Thoracic aorta (tissue), 2 donors: ENCODE results near the gene PIAS1. TPM values are rescaled to one million over a fixed set of nuclear protein-coding genes. Genes with fewer than 3 reads are reported as not detected.

ENCODE experiments used
- ATAC-seq: fragments of 150-250 bp; one replicate; pipeline ENCODE4 v1.8.0; 2017; ENCODE audit warnings: low read depth; ENCODE audit not compliant: insufficient number of reproducible peaks, low FRiP score
- DNase-seq: peaks from one replicate; pipeline ENCODE4 v3.0.0-alpha.2; 2020; ENCODE audit warnings: low spot score
- H3K27ac ChIP-seq, 2 donors: fragments of 200-600 bp; sonication (generic); 1 replicate in 1 of 2; 2 replicates in 1 of 2; pipeline ENCODE4 v1.5.1; 2016; ENCODE audit warnings: mild to moderate bottlenecking in 2 of 2, moderate library complexity in 2 of 2
- H3K27me3 ChIP-seq: fragments of 200-600 bp; sonication (generic); replicated peaks from 2 replicates; pipeline ENCODE4 v1.6.0; 2016; ENCODE audit warnings: mild to moderate bottlenecking; ENCODE audit not compliant: insufficient read depth
- H3K36me3 ChIP-seq: fragments of 200-600 bp; sonication (generic); one replicate; pipeline ENCODE4 v1.5.1; 2016
- H3K4me1 ChIP-seq, 2 donors: fragments of 200-600 bp; sonication (generic); 1 replicate in 1 of 2; 2 replicates in 1 of 2; pipeline versions ENCODE4 v1.5.1 to v1.6.0; 2016; ENCODE audit warnings: low read depth in 2 of 2, mild to moderate bottlenecking in 1 of 2; ENCODE audit not compliant: control insufficient read depth in 1 of 2
- H3K4me3 ChIP-seq: fragments of 200-600 bp; sonication (generic); 2 replicates; pipeline ENCODE4 v1.5.1; 2016; ENCODE audit warnings: mild to moderate bottlenecking
- H3K9me3 ChIP-seq: fragments of 200-600 bp; sonication (generic); 2 replicates; pipeline ENCODE4 v1.5.1; 2016
- total RNA-seq, 2 donors: library from RNA; depleted of rRNA; stranded (reverse); fragments of >200 nt; gene quantifications; one replicate each; pipeline versions ENCODE4 v1.1.0 to v1.2.3, GENCODE V29; 2016
- TF ChIP-seq, protein P1 (sequence below): fragments of 200-600 bp; sonication (generic); IDR thresholded peaks from one replicate; pipeline ENCODE4 v1.5.1; 2019; ENCODE audit warnings: antibody characterized with exemption

Gene PIAS1
- total RNA-seq, 2 donors from 2014 or later, result 45.1 to 74.1 TPM

DNA sequence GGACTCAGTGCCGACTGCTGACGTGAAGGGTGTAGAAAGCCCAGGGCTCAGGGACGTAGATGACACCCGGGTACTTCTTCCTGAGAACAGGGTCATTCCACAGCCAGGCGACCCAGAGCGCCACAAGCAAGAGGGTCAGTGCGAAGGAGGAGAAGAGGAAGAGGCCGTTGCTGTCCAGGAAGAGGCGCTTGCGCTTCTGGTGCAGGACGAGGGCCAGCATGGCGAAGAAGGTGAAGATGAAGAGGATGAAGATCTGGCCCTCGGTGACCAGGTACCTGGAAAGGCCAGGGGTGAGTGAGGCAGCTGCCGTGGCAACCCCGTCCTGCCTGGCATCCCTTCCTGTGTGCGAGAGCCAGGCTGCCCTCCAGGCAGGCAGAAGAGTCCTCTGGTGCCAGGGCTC lies 154.0 kb downstream of the PIAS1 start:
- no peak for ATAC-seq

GRCh38 chr15:68208636-68209240 lies 154.6 kb downstream of the PIAS1 start:
- Histone ChIP-seq H3K27me3 (no peaks in the 10 kb centered on the region), H3K4me1 (peaks cover 0 to 30% of the 10 kb centered on the region in 2 donors), H3K4me3 (no peak overlapping the region), H3K36me3 (no peaks in the 10 kb centered on the region), H3K9me3 (no peaks in the 10 kb centered on the region), H3K27ac (no peak overlapping the region)
- ATAC-seq, result no peak
- no peak for DNase-seq
- TF ChIP-seq, protein P1, sequence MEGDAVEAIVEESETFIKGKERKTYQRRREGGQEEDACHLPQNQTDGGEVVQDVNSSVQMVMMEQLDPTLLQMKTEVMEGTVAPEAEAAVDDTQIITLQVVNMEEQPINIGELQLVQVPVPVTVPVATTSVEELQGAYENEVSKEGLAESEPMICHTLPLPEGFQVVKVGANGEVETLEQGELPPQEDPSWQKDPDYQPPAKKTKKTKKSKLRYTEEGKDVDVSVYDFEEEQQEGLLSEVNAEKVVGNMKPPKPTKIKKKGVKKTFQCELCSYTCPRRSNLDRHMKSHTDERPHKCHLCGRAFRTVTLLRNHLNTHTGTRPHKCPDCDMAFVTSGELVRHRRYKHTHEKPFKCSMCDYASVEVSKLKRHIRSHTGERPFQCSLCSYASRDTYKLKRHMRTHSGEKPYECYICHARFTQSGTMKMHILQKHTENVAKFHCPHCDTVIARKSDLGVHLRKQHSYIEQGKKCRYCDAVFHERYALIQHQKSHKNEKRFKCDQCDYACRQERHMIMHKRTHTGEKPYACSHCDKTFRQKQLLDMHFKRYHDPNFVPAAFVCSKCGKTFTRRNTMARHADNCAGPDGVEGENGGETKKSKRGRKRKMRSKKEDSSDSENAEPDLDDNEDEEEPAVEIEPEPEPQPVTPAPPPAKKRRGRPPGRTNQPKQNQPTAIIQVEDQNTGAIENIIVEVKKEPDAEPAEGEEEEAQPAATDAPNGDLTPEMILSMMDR, result no peak

More for the DNA sequence above, 154.0 kb downstream of the PIAS1 start:
- DNase-seq, result no peak
- H3K4me3 ChIP-seq, result no peak overlapping the region
- no peak overlapping the region for H3K27ac ChIP-seq
- no peaks in the 10 kb centered on the region for H3K27me3 ChIP-seq
- H3K36me3 ChIP-seq, result no peaks in the 10 kb centered on the region
- H3K9me3 ChIP-seq, result no peaks in the 10 kb centered on the region
- TF ChIP-seq, protein P1, result no peak
- peaks cover 0 to 30% of the 10 kb centered on the region in 2 donors for H3K4me1 ChIP-seq

DNA sequence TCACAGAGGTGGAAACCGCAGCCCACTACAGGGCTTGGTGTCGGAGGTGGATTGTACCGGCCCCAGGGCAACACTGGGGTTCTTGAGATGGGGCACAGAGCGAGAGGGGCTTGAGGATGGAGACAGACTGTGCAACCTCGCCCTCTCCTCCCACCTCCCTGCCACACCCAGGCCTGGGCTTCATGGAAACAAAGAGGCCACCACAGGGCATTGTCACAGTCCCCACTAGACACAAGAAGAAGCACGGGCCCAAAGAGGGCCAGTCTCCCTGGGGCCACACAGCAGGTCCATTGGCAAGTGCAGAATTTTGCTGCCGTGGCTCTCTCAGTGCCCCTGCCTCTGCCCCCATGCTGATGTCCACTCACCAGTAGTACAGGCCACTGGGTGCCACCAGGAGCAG lies 155.2 kb downstream of the PIAS1 start:
- TF ChIP-seq, protein P1, result no peak
- ATAC-seq (no peak), DNase-seq (no peak)
- H3K4me1 ChIP-seq, result peaks cover 0 to 29% of the 10 kb centered on the region in 2 donors
- H3K9me3 ChIP-seq, result no peaks in the 10 kb centered on the region
- no peak overlapping the region for H3K4me3 ChIP-seq
- no peaks in the 10 kb centered on the region for H3K36me3 ChIP-seq
- no peaks in the 10 kb centered on the region for H3K27me3 ChIP-seq
- H3K27ac ChIP-seq, result no peak overlapping the region

DNA sequence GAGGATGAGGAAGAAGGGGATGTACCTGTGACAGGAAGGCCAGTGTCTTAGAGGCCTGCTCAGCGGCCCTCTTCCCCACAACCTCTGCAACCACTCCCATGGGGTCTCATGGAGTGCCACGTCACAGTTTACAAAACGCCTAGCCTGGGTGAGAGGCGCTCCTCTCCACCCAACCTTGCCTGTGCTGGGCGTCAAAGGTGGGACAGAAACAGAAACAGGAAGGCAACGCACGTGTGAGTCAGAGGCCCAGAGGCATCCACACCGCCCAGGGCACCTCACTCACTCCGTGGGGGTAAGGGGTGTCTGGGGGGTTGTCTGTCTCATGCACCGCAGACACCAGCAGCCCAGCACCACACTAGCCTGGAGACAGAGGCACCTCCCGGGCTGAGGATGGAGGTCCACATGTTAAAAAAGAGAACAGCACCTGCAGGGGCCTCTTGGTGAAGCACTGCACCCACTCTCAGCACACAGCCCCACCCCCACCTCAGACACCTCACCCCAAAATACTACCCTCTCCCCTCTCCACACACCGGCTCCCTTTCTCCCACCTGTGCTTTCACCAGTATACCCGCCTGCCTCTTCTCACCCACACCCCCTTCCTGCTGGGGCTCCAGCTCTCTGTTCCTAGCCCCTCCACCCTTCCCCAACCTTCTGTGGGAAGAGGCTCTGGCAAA lies 155.8 kb downstream of the PIAS1 start:
- H3K36me3 ChIP-seq, result no peaks in the 10 kb centered on the region
- TF ChIP-seq, protein P1, result no peak
- H3K4me1 ChIP-seq, result peaks cover 0 to 23% of the 10 kb centered on the region in 2 donors
- no peak overlapping the region for H3K4me3 ChIP-seq
- H3K27me3 ChIP-seq, result no peaks in the 10 kb centered on the region
- no peak overlapping the region for H3K27ac ChIP-seq
- no peaks in the 10 kb centered on the region for H3K9me3 ChIP-seq
- ATAC-seq, result no peak
- no peak for DNase-seq

DNA sequence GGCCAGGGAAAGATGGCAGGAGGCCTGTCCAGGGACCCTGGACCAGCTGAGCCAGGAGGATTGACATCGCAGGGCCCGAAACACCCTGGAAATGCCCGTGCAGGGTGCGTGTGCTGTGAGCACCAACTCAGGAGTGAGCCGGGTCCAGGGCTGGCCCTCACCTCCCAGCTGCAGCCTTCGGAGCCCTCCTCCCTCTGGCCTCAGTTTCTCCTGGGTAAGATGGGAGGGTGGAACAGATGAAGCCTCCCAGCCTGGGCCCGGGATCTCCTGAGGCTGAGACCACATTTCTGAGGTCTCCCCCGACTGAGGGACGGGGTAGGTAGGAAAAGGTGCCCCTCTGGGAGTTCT lies 156.3 kb downstream of the PIAS1 start:
- ATAC-seq (no peak), DNase-seq (no peak)
- Histone ChIP-seq H3K27me3 (no peaks in the 10 kb centered on the region), H3K4me3 (peak overlapping the region; percentile 55), H3K36me3 (no peaks in the 10 kb centered on the region), H3K4me1 (peaks cover 0 to 18% of the 10 kb centered on the region in 2 donors), H3K9me3 (no peaks in the 10 kb centered on the region), H3K27ac (no peak overlapping the region)
- TF ChIP-seq, protein P1, result no peak
